UCSD-AML1 (cell line): ENCODE results near the gene ZFP90.
"Not testable (repeated sequence)": the region's sequence is repeated elsewhere in the genome, so short reads cannot be mapped to it uniquely, and the experiment has no call there.

ENCODE experiments used
- DNase-seq: peaks from one replicate; lab custom pipeline; 2025; ENCODE audit not compliant: unreplicated experiment; lab: John Stamatoyannopoulos, UW

Gene ZFP90

DNA sequence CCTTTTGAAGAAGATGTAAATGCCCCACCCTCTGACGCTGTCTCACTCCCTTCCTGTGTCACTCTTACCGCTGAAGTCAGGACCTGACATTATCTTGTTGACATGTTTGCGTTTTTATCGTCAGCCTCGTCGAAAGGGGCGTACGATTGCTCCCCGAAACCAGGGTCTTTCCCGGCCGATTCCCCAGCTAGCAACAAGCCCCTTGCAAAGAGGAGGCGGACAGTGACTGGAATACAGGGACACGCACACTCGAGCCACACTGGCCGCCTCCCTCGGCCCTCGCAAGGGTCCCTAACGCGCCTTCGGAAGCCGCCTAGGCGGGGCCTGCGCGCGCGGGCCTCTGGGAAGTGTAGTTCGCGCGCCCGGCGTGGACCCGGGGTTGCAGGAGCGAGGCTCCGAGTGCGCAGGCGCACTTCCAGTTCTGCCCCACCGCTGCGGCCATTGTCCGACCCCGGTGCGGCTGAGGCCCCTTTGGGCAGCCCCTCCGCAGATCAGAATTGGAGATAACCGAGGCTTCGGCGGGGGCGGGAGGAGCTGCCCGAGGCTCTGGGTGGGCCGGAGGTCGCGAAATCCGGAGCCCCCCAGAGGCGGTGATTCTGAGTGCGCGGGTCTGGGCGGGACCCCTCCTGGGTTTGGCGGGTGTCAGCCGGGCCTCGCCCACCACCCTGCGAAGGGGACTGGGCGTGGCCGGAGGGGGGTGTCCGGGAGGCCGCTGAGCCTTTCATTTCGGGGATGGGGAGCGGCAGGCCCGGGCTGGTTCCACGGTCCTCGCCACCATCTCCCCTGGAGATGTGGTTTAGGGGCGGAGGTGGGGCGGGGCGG lies at the start of gene ZFP90:
TSS of gene ZFP90 (plus strand) at position 412 of the 822 bp plus-strand sequence. CDS start 502 bp downstream, outside the sequence.
- peak; percentile 90 for DNase-seq

DNA sequence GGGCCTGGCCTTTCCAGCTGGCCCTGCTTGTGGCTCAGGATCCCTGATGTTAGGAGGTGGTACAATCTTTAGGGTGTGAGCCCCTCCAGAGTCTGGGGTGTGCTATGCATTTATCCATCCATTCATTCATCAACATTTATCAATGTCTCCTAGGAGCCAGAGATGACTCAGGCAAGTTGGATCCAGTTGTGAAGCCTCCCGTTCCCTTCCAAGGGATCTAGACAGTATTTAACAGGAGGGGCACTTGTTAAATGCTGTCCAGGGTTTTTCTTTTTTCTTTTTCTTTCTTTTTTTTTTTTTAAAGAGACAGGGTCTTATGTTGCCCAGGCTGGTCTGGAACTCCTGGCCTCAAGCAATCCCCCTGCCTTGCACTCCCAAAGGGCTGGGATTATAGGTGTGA lies 48.7 kb upstream of the ZFP90 start:
- DNase-seq = no peak

GRCh38 chr16:68490829-68491575 lies 48.1 kb upstream of the ZFP90 start:
- DNase-seq = no peak

DNA sequence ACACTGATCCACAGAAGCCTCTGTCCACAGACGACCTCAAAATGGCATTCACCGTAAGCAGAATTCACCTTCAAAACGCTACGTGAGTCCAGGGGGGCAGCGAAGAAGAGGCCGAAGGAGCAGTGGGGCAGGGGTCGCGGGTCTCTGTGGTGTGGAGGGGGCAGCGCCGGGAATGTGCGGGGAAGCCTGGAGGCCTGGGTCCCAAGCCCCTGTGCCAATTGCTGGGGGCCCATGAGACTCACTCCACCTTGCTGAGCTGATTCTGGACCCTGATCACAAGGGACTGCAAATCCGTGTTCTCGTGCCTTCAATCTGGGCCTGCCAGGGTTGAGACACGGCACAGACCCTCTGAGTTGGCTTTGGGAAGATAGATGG lies 47.5 kb upstream of the ZFP90 start:
- no peak for DNase-seq

DNA sequence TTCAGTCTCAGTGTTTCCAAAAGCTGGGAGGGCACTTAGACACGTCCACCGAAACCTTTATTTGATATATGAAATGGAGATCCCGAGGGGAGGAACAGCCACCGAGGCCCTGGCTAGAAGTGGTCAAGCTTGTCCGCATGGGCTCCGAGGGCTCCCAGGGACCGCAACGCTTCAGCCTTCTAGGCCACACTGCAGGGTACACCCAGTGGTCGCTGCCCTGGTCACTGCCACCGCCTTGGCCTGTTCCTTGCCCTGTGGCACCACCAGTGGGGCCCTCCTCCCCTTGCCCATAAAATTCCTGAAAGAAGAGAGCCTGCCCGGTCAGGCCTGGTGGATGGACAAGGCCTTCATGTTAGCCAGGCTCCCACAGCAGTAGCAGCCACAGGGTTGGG lies 46.9 kb upstream of the ZFP90 start:
- DNase-seq = no peak

GRCh38 chr16:68492543-68493411 lies 46.3 kb upstream of the ZFP90 start:
- no peak for DNase-seq

- DNase-seq = no peak
These were observed 45.5 kb upstream of the ZFP90 start for GRCh38 chr16:68493412-68494070.

DNA sequence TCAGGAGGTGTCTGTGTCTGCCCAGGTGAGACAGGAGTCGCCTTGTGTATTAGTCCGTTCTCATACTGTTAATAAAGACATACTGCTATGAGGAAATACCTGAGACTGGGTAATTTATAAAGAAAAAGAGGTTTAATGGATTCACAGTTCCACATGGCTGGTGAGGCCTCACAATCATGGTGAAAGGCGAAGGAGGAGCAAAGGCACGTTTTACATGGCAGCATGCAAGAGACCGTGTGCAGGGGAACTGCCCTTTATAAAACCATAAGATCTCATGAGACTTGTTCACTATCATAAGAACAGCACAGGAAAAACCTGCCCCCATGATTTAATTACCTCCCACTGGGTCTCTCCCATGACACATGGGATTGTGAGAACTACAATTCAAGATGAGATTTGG lies 44.8 kb upstream of the ZFP90 start:
- DNase-seq = not testable (repeated sequence)

- DNase-seq = no peak
These were observed 42.4 kb upstream of the ZFP90 start for GRCh38 chr16:68496689-68497088.

GRCh38 chr16:68499006-68499405 lies 40.1 kb upstream of the ZFP90 start:
- DNase-seq = peak; percentile 77

DNA sequence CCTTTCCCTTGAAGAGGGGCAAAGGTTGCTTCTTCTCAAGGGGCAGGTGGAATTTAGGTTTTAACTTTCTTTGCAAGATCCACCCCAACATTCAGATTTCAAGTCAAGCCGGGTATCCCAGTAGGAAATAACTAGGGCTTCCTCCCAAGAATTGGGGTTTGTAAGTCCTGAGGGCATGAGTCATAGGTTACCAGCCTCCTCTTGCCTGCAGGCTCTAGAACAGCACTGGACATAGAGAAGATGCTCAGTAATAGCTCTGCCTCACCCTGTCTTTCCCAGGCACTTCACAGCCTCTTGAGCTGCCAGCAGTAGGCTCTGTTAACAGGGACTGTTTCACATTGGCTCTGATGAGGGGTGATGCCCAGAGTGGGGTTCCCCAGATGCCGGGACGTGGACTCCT lies 35.8 kb upstream of the ZFP90 start:
- DNase-seq = no peak

DNA sequence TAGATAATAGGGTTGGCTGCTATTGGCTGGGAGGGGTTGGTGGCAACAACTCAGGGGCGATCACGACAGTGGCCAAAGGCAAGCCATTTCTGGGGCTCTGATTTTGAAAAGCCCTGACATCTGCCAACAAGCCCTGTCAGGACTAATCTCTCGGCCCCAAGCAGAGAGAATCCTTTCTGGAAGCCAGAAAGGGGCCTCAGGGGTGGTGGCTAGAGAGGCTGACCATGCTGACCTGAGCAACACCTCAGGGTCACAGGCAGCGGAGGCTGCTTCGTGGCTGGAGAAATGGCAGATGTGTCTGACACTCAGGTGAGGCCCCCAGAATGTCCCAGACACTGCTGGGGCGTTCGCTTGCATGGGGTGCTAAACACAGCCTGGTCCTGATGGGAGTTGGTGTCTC lies 35.0 kb upstream of the ZFP90 start:
- no peak for DNase-seq

DNA sequence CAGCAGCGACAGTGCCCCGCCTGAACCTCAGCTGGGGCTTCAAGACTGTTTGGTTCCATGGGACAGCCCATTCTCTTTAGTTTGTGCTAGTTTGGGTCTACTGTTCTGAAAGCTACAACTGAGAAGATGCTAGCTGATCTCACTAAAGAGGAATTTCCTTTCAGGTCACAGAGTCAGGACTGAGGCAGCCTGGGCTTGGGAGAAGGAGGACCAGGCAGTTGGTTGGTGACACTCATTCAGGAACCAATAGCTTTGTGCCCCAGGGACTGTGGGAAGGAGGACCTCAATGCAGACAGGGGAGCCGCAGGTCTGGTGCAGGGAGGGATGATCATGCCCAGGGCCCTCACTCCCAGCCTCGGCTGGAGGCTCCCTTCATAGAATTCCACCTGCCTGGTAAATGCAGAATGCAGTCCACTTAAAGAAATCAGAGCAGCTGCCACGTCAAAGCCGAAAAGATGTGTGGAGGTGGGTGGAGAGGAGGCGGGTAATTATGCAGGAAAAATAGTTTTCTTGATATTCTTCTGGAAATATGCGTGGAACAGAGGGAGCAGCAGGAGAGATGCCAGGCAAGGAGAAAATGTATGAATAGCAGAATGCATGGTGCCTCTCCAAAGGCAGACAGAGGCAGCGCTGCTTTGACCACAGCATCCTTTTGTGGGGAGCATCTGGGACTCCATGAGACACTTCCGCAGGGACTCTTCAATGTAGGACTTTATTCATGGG lies 32.6 kb upstream of the ZFP90 start:
- no peak for DNase-seq

GRCh38 chr16:68508013-68508412 lies 31.1 kb upstream of the ZFP90 start:
- no peak for DNase-seq

DNA sequence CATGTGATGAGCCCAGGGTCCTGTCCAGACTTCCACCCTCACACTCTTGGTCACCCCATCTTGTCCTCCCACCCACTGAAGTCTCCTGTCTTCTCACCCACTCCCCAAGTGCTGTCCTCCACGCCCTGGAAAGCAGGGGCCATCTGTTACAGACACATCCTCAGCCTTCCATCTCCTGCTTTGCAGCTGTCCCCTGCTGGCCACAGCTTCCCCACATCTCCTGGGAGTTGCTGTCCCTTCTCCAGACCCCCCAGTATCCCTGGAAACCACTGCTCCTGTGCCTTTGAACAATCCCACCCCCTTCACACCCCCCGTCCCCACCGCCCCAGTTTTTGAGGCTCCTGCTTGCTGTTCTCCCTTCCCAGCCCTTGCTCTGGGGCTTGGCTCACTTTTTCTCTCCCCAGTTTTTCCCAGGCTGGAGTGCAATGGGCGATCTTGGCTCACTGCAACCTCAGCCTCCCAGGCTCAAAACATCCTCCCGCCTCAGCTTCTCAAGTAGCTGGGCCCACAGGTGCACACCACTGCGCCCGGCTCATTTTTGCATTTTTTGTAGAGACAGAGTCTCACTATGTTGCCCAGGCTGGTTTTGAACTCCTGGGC lies 30.4 kb upstream of the ZFP90 start:
- DNase-seq = no peak

DNA sequence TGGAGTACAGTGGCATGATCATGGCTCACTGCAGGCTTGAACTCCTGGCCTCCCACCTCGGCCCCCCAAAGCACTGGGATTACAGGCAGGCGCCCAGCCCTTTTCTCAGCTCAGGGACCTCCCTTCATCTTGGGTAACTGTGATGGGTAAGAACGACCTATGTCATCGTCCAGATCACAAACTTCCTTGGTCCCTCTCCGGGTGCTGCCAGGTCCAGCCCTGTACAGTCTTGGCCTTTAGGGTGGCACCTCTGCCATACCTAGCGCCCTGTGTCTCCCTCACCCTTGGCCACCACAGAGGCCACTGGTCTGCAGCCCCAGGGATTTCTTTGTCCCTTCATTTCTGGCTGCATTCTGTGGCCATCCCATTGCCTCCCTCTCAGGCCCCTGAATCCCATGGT lies 29.7 kb upstream of the ZFP90 start:
- no peak for DNase-seq

GRCh38 chr16:68510775-68511174 lies 28.3 kb upstream of the ZFP90 start:
- DNase-seq = no peak

- DNase-seq = no peak
These were observed 26.9 kb upstream of the ZFP90 start for GRCh38 chr16:68512183-68512582.

GRCh38 chr16:68512742-68513141 lies 26.3 kb upstream of the ZFP90 start:
- DNase-seq = no peak

- no peak for DNase-seq
These were observed 24.6 kb upstream of the ZFP90 start for GRCh38 chr16:68514511-68514910.
